GM19467 (cell line): ENCODE measurements around the gene MAPK4.
"Not testable (repeated sequence)": the region's sequence is repeated elsewhere in the genome, so short reads cannot be mapped to it uniquely, and the experiment has no call there.

ENCODE experiments used
- ATAC-seq: cut with Tn5 transposase; IDR thresholded peaks from one replicate; pipeline ENCODE4 v1.9.1; 2021; ENCODE audit warnings: mild to moderate bottlenecking, moderate library complexity; ENCODE audit not compliant: unreplicated experiment

The MAPK4 gene

DNA sequence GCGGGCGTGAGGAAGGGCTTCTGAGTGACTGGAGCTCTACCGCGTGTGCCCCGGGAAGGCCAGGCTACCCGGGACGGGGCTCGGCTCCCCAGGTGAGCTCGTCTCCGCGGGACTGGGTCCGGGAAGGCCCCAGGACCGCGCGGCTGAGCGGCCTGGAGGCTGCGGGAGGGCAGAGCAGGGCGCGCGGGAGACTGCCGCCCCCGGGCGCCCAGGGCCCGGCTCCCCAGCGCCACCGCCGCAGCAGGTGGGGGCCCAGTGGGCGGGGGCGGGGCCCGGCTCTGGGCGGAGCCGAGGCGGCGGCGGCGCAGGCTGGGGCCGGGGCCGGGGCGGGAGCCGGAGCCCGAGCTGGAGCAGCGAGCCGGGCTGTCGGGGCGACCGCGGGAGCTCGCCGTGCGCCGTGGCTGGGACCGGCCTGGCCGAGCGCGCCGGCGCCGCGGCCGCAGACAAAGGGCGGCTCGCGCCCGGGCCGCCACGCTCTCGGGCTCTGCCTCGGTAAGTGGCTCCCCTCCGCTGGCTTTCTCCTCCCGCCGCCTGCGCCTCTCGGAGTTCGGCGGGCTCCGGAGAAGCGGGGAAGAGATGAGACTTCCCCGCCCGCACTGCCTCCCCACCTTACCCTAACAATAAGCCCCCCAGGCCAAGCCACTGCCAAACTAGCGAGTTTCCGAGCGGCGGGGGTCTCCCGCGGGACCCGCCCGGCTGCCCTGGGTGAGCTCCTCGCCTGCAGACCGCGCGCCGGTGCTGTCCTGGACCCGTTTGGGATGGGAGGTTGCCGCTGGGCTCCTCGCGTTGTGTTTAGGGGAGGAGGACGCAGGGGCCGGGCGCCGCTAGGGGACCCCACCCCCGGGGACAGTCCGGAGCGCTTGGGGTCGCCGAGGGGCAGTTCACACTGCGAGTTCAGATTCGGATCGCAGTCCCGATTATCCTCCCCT, at the start of gene MAPK4:
MAPK4 (plus strand) TSS at position 336 of the 929 bp plus-strand sequence. CDS start 103,872 bp downstream, outside the sequence.
- ATAC-seq, result peak; percentile 46

DNA sequence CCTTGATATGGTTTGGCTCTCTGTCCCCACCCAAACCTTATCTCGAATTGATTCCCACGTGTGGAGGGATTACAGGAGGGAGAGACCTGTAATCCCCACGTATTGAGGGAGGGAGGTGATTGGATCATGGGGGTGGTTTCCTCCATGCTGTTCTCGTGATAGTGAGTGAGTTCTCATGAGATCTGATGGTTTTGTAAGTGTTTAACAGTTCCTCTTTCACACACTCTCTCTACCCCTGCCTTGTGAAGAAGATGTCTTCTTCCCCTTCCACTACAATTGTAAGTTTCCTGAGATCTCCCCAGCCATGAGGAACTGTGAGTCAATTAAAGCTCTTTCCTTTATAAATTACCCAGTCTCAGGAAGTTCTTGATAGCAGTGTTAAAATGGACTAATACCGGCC, 42.6 kb upstream of the MAPK4 start:
- ATAC-seq, result not testable (repeated sequence)

DNA sequence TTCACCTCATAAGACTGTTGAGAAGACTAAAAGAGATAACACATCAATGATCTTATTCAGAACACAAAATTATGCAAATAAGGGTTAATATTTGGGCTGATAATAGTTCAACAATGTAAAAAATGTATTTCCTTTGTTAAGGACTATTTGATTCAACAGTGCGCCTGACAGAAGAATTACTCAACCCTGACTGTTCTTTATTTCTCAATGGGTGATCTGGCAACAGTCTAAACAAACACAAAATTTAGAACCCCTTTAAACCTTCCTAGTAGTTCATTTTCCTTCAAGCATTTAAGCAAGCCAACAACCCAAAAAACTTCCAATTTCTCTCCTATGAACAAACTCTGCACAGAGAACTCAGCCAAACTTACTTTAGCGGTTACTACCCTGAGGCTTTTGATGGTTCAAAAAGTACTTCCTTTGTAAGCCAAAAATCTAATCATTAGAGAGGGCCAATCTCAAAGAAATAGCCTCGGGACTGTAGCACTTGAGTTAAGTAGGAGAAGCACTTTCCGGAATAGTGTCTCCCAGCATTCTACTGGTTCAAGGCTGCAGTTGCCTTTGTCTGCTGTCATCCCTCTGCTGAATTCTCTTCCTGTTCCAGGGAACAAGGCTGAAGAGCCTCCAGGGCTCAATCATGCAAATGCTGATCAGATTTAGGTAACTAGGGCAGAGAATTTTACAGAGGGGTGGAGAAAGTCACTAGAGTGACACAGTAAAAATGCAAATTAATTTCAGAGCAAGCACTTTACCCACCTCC, 40.9 kb upstream of the MAPK4 start:
- ATAC-seq, result no peak

DNA sequence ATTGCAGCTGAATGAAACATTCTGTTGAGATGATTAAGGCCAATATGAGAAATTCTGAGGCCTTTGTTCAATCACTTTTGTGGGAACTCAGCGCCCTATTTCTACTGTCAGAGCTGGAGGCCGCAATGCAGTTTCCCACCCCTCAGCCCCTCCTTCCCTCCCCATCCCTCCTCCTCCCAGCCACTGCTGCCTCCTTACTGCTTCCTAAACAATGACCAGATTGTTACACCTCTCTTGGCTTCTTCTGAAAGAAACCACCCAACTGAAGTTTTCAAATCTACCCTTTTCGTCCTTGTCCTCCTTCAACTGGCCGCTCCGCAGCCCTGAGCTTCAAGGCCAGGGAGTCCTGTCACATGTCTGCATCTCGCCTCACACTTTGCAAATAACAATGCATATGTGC, 36.7 kb upstream of the MAPK4 start:
- no peak for ATAC-seq

DNA sequence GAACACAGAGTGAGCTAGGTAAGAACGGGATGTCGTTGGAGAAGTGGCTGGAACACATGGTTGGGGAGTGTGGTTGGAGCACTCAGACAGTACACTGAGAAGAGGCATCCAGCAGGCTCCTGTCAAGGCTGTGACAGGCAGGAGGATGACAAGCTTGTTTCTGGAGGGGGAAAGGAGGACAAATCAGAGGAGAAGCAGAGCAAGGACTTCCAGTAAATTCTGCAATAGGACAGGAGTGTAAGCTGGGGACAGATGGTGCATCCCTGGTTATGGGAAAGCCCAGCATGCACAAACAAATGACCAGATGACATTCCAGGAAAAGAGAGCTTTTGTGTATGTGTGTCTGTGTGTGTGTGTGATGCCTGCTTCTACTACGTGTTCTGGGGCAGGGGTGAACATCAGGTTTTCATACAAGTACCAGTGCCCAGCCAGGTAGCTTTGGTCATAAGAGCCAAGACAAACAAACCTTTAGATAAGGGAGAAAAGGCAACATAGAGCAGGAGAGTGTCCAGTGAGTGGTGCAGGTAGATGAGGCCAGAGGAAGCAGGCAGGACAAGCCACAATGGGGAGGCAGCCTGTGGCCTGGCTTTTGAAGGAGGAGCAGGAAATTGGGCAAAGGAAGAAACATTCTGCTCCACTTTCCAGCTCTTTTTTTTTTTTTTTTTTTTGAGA, 32.1 kb upstream of the MAPK4 start:
- no peak for ATAC-seq

DNA sequence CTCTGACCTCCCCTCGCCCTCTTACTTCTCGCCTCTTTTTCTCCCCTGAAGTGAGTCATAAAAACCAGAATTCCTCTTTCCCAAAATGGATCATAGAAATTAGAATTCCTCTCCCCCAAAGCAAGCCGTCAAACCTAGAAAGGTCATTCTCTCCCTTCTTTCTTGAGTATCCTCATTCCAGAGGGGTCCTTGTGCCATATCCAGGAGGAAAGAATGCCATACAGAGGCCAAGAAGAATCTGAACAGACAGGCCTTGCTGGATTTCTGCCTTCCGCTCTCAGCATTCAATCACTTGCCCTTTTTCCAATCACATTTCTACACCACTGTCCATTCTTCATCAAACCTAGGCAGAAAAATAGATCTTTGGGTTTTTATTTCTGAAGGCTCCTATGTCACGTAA, 31.1 kb upstream of the MAPK4 start:
- ATAC-seq, result no peak

DNA sequence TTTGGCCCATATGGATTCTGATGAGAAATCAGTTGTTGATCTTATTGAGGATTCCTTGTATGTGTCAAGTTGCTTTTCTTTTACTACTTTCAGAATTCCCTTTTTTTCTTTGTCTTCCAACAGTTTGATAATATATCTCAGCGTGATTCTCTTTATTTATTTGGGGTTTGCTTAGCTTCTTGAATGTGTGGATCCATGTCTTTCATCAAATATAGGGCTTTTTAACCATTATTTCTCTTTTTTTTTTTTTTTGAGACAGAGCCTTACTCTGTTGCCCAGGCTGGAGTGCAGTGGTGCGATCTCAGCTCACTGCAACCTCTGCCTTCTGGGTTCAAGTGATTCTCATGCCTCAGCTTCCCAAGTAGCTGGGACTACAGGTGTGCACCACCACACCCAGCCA, 26.1 kb upstream of the MAPK4 start:
- ATAC-seq, result not testable (repeated sequence)

DNA sequence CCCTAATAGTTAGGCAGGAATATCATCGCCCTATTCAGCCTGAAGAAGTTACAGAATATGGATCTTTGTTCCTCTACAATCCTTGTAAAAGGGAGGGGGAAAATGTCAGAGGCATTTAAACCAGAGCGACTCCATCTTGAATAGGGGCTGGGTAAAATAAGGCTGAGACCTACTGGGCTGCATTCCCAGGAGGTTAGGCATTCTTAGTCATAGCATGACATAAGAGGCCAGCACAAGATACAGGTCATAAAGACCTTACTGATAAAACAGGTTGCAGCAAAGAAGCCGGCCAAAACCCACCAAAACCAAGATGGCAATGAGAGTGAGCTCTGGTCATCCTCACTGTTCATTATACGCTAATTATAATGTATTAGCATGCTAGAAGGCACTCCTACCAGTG, 15.4 kb upstream of the MAPK4 start:
- not testable (repeated sequence) for ATAC-seq

DNA sequence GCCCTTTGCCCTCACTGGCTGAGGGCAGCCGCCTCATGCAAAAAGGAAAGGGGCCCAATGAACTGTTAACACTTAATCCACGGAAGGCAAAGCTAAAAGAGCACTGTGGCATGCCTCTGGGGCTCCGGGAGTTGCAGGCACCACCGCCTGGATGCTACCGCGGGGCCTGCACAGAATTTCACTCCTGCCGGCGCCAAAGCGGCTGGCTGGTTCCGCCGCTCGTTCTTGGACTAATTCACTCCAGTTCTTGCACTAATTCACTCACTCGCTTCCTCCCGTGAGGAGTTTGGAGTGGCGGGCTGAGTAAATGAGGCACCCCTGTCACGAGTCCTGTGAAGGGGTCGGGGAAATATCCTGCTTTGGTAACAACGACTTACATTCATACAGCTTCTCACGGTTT, 14.0 kb upstream of the MAPK4 start:
- no peak for ATAC-seq

DNA sequence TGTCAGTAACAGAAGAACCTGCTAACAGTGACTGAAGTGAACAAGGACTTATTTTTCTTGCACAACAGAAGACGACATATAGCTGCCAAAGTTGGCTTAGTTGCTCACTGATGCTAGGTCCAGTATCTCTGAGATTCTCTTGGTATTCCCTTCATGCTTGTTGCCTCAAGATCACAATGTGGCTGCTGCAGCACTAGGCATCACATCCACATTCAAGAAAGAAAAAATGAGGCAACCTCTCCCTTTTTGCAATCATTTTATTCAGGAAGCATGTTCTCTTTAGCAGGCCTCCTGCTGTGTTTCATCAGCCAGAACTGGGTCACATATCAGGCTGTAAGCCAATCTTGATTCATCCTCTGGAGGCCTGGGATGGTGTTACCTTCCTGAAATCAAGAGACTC, 11.7 kb upstream of the MAPK4 start:
- ATAC-seq, result no peak

DNA sequence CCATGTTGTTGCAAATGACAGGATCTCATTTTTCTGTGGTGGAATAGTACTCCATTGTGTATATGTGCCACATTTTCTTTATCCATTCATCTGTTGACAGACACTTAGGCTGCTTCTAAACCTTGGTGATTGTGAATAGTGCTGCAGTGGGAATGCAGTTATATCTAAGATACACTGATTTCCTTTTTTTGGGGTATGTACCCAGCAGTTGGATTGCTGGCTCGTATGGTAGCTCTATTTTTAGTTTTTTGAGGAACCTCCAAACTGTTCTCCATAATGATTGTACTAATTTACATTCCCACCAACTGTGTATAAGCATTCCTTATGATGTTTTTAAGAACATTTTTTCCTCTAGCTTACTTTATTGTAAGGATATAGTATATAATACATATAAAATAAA, 8.2 kb upstream of the MAPK4 start:
- ATAC-seq, result not testable (repeated sequence)

DNA sequence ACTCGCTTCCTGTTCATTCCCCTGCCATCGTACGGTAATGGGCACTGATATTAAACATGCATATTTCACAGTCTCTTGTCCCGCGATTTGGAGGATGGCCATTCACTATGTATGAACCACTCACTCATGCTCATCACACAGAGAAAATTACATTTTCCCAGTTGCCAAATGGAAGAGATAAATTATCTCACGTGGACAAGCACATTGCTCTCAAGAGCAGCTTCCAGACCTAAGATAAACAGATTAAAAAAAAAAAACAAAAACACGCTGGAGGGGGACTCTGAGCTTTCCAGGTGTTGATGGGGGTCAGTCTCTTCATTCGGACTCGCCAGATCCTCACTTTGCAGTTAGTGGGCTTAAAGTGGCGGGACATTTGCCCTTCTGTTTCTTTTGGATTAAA, 1.7 kb upstream of the MAPK4 start:
- ATAC-seq, result no peak

DNA sequence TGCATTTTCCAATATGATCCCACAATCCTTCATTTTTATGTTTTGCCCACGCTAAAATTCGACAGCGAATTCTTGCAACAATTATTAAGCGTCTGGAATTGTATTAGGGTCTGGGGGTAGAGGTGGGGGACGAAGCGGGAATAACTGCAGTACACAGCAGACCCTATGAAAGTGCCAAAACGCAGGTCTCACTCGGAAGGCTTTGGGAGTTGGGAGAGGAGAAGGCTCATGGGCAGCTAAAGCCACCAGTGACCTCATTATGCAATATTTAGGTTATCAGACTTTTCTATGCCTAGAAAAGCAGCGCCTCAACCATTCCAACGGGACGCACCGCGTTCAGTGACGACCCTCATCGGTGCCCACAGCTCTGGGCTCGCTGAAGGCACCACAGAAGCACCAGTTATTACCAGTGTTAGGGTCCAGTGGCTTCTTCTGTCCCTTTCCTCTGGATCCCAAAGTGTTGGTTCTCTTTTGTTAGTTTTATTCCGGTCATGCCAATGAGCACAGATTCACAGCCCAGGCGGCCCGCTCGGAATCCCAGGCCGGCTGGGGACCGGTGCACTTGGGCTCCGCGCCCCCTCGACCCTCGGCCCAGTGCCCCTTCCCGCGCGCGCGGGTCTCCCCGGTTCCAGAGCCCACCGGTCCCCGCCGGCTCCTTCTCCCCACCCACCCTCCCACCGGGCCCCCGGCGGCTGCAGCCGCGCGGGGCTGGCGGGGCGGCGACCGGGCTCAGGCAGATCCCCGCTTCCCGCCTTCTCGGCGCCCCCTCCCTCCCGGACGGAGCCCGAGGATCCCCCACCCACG, 737 bp upstream of the MAPK4 start:
- ATAC-seq, result no peak

DNA sequence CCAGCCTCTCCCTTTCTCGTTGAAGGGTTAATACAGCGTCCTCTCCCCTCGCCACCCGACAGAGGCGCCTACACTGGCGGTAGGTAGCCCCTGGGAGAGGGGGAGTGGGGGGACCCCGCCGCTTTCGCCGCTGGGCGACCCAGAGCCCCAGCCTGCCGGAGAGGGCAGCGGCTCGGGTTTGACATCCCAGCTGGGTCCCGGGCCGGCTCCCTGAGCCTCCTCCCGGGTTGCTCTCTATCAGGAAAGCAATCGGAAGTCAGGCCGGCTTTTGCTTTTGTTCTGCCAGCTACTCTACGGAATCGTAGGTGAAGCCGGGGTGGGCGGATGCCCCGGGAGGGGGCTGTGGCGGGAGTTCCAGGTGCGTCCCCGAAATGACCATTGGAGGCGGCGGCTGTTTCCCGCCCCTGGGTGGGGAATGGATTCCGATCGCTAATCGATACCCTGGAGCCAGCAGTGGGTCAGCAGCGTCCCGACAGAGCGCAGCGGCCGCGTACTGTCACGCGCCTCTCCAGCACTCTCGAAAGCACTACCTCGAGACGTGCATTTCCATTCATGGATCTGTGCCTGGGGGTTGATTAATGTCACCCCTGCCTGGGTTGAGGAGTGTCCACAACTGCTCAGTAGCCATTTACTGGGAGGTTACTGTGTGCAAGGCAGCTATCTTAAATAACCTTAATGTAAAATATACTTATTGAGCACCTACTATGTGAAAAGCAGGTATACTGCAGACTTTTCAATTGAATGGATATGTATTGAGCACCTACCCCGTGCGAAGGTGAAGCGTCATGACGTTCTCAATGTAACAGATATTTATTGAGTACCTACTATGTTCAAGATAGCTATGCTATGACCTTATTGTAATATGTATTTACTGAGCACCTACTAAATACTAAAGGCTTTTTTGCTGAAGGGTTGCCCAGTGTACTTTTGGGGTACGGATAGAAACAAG, 1.1 kb downstream of the MAPK4 start:
- no peak for ATAC-seq

DNA sequence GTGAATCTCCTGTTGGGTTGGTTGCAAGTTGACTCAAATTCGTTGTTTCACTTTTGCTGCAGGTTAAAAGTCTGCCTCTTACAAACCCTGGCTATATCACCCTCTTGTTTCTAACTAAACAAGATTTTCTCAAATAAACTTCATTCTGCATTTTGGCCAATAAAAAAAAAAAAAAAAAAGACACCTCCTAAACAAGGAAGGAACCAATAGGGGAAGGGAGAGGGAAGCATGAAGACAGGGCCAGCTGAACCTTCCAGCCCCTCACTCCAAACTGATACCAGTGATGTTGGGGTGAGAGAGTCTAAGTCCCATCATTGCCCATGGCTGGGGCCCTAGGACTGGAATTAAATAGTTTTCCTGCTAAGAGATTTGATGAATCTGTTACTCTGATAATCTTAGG, 2.4 kb downstream of the MAPK4 start:
- ATAC-seq, result not testable (repeated sequence)

DNA sequence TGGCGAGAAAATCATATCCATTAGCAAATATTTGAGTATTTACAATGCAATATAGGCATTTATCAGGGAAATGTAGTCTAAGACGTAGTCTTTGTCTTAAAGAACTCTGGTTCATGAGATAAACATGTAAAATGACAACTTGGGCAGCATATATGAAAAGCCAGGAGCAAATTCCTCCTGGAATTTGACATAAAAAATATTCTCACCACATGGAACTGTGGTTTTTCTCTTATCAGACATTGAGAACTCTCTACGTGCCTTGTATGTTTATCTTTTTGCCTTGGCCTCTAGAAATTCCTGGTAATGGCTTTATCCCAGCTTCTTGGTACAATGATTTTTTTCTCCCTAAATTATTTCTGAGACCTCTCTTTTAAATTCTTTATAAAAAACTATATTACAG, 2.8 kb downstream of the MAPK4 start:
- no peak for ATAC-seq

DNA sequence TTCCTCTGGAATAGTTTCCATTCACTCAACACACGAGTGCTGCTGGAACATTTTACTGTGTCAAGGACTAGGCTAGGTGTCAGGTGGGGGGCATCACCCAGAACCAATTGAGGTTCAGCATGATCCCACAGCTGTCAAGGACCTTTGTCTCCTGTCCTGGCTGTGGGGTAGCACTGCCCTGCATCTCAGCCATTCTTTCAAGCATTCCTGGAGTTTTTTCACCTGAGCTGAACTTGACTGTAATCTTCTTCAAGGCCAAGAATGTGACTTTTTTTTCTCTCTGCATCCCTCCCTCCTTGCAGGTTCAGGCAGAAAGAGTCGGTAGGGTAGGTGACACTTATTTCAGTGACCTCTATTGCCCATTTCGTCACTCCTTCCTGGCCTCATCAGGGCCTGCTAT, 3.5 kb downstream of the MAPK4 start:
- no peak for ATAC-seq

DNA sequence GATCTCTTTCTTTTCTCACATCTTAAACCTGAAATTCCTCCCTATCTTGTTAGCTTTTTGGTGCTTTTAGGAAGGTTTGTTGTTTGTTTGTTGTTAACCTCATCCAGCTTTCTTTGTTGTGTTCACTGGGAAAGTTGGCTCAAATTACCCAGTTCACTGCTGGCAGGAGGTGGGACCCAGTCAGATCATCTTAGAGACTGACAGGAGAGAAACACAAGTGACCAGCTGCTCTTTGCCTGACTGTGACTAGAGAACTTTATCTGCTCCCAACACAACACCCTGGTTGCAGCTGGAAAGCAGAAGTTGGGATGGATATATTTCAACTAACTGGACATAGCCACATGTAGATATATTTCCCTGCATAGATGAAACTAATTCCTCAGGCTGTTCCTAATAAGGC, 10.0 kb downstream of the MAPK4 start:
- no peak for ATAC-seq

DNA sequence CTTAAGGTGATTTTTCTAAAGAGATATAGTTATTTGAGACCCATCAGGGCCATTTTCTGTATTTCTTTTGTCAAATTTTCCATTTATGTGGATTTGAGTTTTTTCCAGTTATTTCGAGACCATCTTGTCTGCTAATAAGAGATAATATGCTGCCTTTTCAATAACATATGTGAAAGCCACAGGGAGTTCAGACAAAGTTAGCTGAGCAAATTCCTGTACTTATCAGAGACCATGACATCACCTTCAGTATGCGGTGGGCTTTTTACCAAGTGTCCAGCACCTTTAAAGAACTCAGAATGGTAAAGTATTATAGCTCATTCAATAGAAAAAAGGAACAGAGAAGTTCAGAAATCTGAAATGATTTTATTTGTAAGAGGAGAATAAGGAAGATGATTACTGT, 11.7 kb downstream of the MAPK4 start:
- no peak for ATAC-seq

DNA sequence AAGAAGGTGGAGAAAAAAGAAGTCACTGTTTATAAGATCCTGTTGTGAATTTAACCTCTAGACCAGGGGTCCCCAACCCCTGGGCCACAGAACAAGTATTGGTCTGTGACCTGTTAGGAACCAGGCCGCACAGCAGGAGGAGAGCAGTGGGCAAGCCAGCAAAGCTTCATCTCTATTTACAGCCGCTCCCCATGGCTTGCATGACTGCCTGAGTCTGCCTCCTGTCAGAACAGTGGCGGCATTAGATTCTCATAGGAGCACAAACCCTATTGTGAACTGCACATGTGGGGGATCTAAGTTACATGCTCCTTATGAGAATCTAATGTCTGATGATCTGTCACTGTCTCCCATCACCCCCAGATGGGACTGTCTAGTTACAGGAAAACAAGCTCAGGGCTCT, 13.3 kb downstream of the MAPK4 start:
- ATAC-seq, result not testable (repeated sequence)
